Osteoblast (primary cell): Measurements from ENCODE around the gene MEOX1. TPM values are rescaled to one million over a fixed set of nuclear protein-coding genes. Genes with fewer than 3 reads are reported as not detected.

Source experiments
- small RNA-seq: library from RNA; depleted of rRNA; stranded (forward); fragments of <200 nt; gene quantifications from one replicate; pipeline ENCODE3, GENCODE V24; 2012
- total RNA-seq: library from RNA; depleted of rRNA; stranded (reverse); fragments of >200 nt; gene quantifications from 2 replicates; pipeline ENCODE4 v1.2.3, GENCODE V29; 2012

The MEOX1 gene
- total RNA-seq, 1 donor, result under 0.01 TPM

Small RNA genes within 50 kb of the gene (small RNA-seq; reads per million reads assigned to genes)
- not detected for gene RF00017

Other genes starting within 250 kb of the MEOX1 start
- 39.2 and 42.3 TPM in 2 replicates for gene DHX8, start 177.9 kb downstream of the MEOX1 start, total RNA-seq
- gene ETV4, start 115.6 kb downstream of the MEOX1 start, total RNA-seq, result 0.72 and 1.2 TPM in 2 replicates
- gene SOST, start 96.9 kb upstream of the MEOX1 start, total RNA-seq, result not detected in 2 replicates
- gene DUSP3, start 117.1 kb upstream of the MEOX1 start, total RNA-seq, result 67.8 and 68.8 TPM in 2 replicates
- gene CFAP97D1, start 118.5 kb upstream of the MEOX1 start, total RNA-seq, result under 0.01 TPM in 1 of 2 replicates, not detected in the other
- gene MPP3, start 171.2 kb upstream of the MEOX1 start, total RNA-seq, result 6.2 and 7.1 TPM in 2 replicates
- not detected in 2 replicates for gene CD300LG, start 185.3 kb upstream of the MEOX1 start, total RNA-seq
- gene MPP2, start 245.6 kb upstream of the MEOX1 start, total RNA-seq, result 0.59 and 0.72 TPM in 2 replicates